H1 (cell line): ENCODE results near the gene PARD6A.

Experiments
- ATF2 ChIP-seq: IDR thresholded peaks from 2 replicates; pipeline ENCODE4 v1.6.1; 2012; ENCODE audit warnings: low read length, inconsistent platforms
- CEBPB ChIP-seq: IDR thresholded peaks from 2 replicates; pipeline ENCODE4 v1.6.1; 2012; ENCODE audit warnings: low read depth, low read length
- CHD1 ChIP-seq: IDR thresholded peaks from 2 replicates; pipeline ENCODE4 v1.6.1; 2012; ENCODE audit warnings: low read depth, low read length, improper control_type of control experiment
- CTCF ChIP-seq, 3 experiments: IDR thresholded peaks; 1 replicate in 2 of 3; 2 replicates in 1 of 3; pipeline versions ENCODE4 v1.5.1 to v1.6.1; 2011; ENCODE audit warnings: low read length in 3 of 3, mild to moderate bottlenecking in 3 of 3, inconsistent platforms in 2 of 3, low read depth in 1 of 3, moderate library complexity in 1 of 3; ENCODE audit not compliant: insufficient read depth in 1 of 3; ENCODE audit errors: control extremely low read depth in 1 of 3
- EZH2 ChIP-seq: fragments of 200-600 bp; sonication (generic); IDR thresholded peaks from 2 replicates; pipeline ENCODE4 v1.7.1; 2012; ENCODE audit warnings: low read depth, mild to moderate bottlenecking, moderate library complexity, low read length, inconsistent platforms; ENCODE audit not compliant: severe bottlenecking
- GABPA ChIP-seq: IDR thresholded peaks from 2 replicates; pipeline ENCODE4 v1.6.1; 2011; ENCODE audit warnings: mild to moderate bottlenecking, low read length, moderate library complexity, borderline replicate concordance; ENCODE audit not compliant: insufficient read depth
- KDM1A ChIP-seq: fragments of 200-600, 300-600 bp; sonication (generic); IDR thresholded peaks from 2 replicates; pipeline ENCODE4 v1.7.1; 2016; ENCODE audit warnings: mild to moderate bottlenecking, low read length, borderline replicate concordance
- NRF1 ChIP-seq: IDR thresholded peaks from 2 replicates; pipeline ENCODE4 v1.6.1; 2011; ENCODE audit warnings: mild to moderate bottlenecking, low read depth, low read length, improper control_type of control experiment
- POLR2A ChIP-seq, 2 experiments: IDR thresholded peaks; 1 replicate in 1 of 2; 2 replicates in 1 of 2; pipeline ENCODE4 v1.6.1; 2011; ENCODE audit warnings: low read depth in 2 of 2, low read length in 2 of 2, mild to moderate bottlenecking in 2 of 2; ENCODE audit errors: control extremely low read depth in 1 of 2
- RBBP5 ChIP-seq: IDR thresholded peaks from 2 replicates; pipeline ENCODE4 v1.7.1; 2012; ENCODE audit warnings: low read depth, mild to moderate bottlenecking, inconsistent platforms, low read length, moderate library complexity, borderline replicate concordance
- SIN3A ChIP-seq, 2 experiments: IDR thresholded peaks in 1 of 2; conservative IDR thresholded peaks in 1 of 2; 2 replicates each; pipeline ENCODE4 v1.6.1; 2011 to 2012; ENCODE audit warnings: low read length in 2 of 2, improper control_type of control experiment in 1 of 2, low read depth in 1 of 2, mild to moderate bottlenecking in 1 of 2
- SUZ12 ChIP-seq: fragments of 200-600 bp; sonication (generic); IDR thresholded peaks from 2 replicates; pipeline ENCODE4 v1.6.1; 2012; ENCODE audit warnings: mild to moderate bottlenecking, inconsistent platforms, low read length, moderate library complexity, mixed read lengths
- TAF1 ChIP-seq: IDR thresholded peaks from 2 replicates; pipeline ENCODE4 v1.6.1; 2011; ENCODE audit warnings: mild to moderate bottlenecking, low read depth, low read length
- YY1 ChIP-seq: IDR thresholded peaks from 2 replicates; pipeline ENCODE4 v1.6.1; 2011; ENCODE audit warnings: low read depth, mild to moderate bottlenecking, low read length

- TF ChIP-seq CEBPB (no peak), GABPA (no peak), POLR2A (IDR thresholded peaks at IDR 0.05; ENCODE audit: control extremely low read depth in 1 of 2, low read depth in 2 of 2, low read length in 2 of 2) (no peak), TAF1 (no peak), KDM1A (no peak), EZH2 (no peak), CTCF (IDR thresholded peaks at IDR 0.05; ENCODE audit: control extremely low read depth in 1 of 3, insufficient read depth in 1 of 3, low read depth in 1 of 3, low read length in 3 of 3) (peak in 1 of 3 experiments; percentile 4; a peak in 1 of 4 replicates), SIN3A (conservative IDR thresholded peaks at IDR 0.05 in 1 of 2, IDR thresholded peaks at IDR 0.05 in 1 of 2; ENCODE audit: low read depth in 1 of 2, low read length in 2 of 2) (no peak), CHD1 (no peak), RBBP5 (no peak), NRF1 (no peak), YY1 (no peak), ATF2 (no peak), SUZ12 (no peak)
Observed at GRCh38 chr16:67668495-67669157, 7.9 kb downstream of the PARD6A start.
